Measurements from ENCODE around the gene SLC38A1.
"Not testable (repeated sequence)": the region's sequence is repeated elsewhere in the genome, so short reads cannot be mapped to it uniquely, and the experiment has no call there.

SLC38A1 gene

GRCh38 chr12:46263140-46264016 lies 5.5 kb downstream of the SLC38A1 start:
- H3K4me3 ChIP-seq (ENCODE audit: low read length), result no peak overlapping the region
- no peaks in the 10 kb centered on the region for H3K27me3 ChIP-seq (ENCODE audit: control insufficient read depth, insufficient read depth, low read length)
- H3K9ac ChIP-seq (ENCODE audit: low read depth, low read length), result peak overlapping the region; percentile 34
- H3K9me3 ChIP-seq (replicated peaks; ENCODE audit: low read length), result no peaks in the 10 kb centered on the region
- peak overlapping the region; percentile 26 for H3K4me2 ChIP-seq (ENCODE audit: low read length)
- peaks cover 57% of the 10 kb centered on the region for H3K4me1 ChIP-seq (ENCODE audit: control insufficient read depth, insufficient read depth, low read length)
- no peaks in the 10 kb centered on the region for H3K36me3 ChIP-seq (ENCODE audit: insufficient read depth, low read length)

GRCh38 chr12:46261646-46262045 lies 7.2 kb downstream of the SLC38A1 start:
- Histone ChIP-seq H3K9ac (ENCODE audit: low read depth, low read length) (no peak overlapping the region), H3K4me3 (ENCODE audit: low read length) (no peak overlapping the region), H3K27me3 (ENCODE audit: control insufficient read depth, insufficient read depth, low read length) (no peaks in the 10 kb centered on the region), H3K9me3 (replicated peaks; ENCODE audit: low read length) (no peaks in the 10 kb centered on the region), H3K36me3 (ENCODE audit: insufficient read depth, low read length) (no peaks in the 10 kb centered on the region), H3K4me1 (ENCODE audit: control insufficient read depth, insufficient read depth, low read length) (peaks cover 54% of the 10 kb centered on the region), H3K4me2 (ENCODE audit: low read length) (no peak overlapping the region)

- Histone ChIP-seq H3K27me3 (ENCODE audit: control insufficient read depth, insufficient read depth, low read length) (no peaks in the 10 kb centered on the region), H3K9ac (ENCODE audit: low read depth, low read length) (no peak overlapping the region), H3K4me3 (ENCODE audit: low read length) (no peak overlapping the region), H3K36me3 (ENCODE audit: insufficient read depth, low read length) (no peaks in the 10 kb centered on the region), H3K4me2 (ENCODE audit: low read length) (peak overlapping the region; percentile 26), H3K4me1 (ENCODE audit: control insufficient read depth, insufficient read depth, low read length) (peaks cover 48% of the 10 kb centered on the region), H3K9me3 (replicated peaks; ENCODE audit: low read length) (no peaks in the 10 kb centered on the region)
Observed at GRCh38 chr12:46260913-46261476, 7.8 kb downstream of the SLC38A1 start.

- Histone ChIP-seq H3K9ac (ENCODE audit: low read depth, low read length) (no peak overlapping the region), H3K36me3 (ENCODE audit: insufficient read depth, low read length) (no peaks in the 10 kb centered on the region), H3K9me3 (replicated peaks; ENCODE audit: low read length) (no peaks in the 10 kb centered on the region), H3K27me3 (ENCODE audit: control insufficient read depth, insufficient read depth, low read length) (no peaks in the 10 kb centered on the region), H3K4me1 (ENCODE audit: control insufficient read depth, insufficient read depth, low read length) (peaks cover 41% of the 10 kb centered on the region), H3K4me3 (ENCODE audit: low read length) (no peak overlapping the region), H3K4me2 (ENCODE audit: low read length) (peak overlapping the region; percentile 26)
Observed at GRCh38 chr12:46260124-46260912, 8.5 kb downstream of the SLC38A1 start.

GRCh38 chr12:46259713-46260112 lies 9.1 kb downstream of the SLC38A1 start:
- Histone ChIP-seq H3K4me2 (ENCODE audit: low read length) (peak overlapping the region; percentile 16), H3K27me3 (ENCODE audit: control insufficient read depth, insufficient read depth, low read length) (no peaks in the 10 kb centered on the region), H3K4me3 (ENCODE audit: low read length) (no peak overlapping the region), H3K4me1 (ENCODE audit: control insufficient read depth, insufficient read depth, low read length) (peaks cover 35% of the 10 kb centered on the region), H3K9ac (ENCODE audit: low read depth, low read length) (no peak overlapping the region), H3K9me3 (replicated peaks; ENCODE audit: low read length) (no peaks in the 10 kb centered on the region), H3K36me3 (ENCODE audit: insufficient read depth, low read length) (no peaks in the 10 kb centered on the region)

GRCh38 chr12:46259071-46259470 lies 9.8 kb downstream of the SLC38A1 start:
- H3K36me3 ChIP-seq (ENCODE audit: insufficient read depth, low read length), result peaks cover 4% of the 10 kb centered on the region
- no peak overlapping the region for H3K9ac ChIP-seq (ENCODE audit: low read depth, low read length)
- peaks cover 28% of the 10 kb centered on the region for H3K4me1 ChIP-seq (ENCODE audit: control insufficient read depth, insufficient read depth, low read length)
- H3K27me3 ChIP-seq (ENCODE audit: control insufficient read depth, insufficient read depth, low read length), result no peaks in the 10 kb centered on the region
- no peaks in the 10 kb centered on the region for H3K9me3 ChIP-seq (replicated peaks; ENCODE audit: low read length)
- no peak overlapping the region for H3K4me3 ChIP-seq (ENCODE audit: low read length)
- H3K4me2 ChIP-seq (ENCODE audit: low read length), result no peak overlapping the region

- Histone ChIP-seq H3K9me3 (replicated peaks; ENCODE audit: low read length) (no peaks in the 10 kb centered on the region), H3K4me2 (ENCODE audit: low read length) (no peak overlapping the region), H3K36me3 (ENCODE audit: insufficient read depth, low read length) (peaks cover 10% of the 10 kb centered on the region), H3K9ac (ENCODE audit: low read depth, low read length) (no peak overlapping the region), H3K4me1 (ENCODE audit: control insufficient read depth, insufficient read depth, low read length) (peaks cover 21% of the 10 kb centered on the region), H3K27me3 (ENCODE audit: control insufficient read depth, insufficient read depth, low read length) (no peaks in the 10 kb centered on the region), H3K4me3 (ENCODE audit: low read length) (no peak overlapping the region)
Observed at GRCh38 chr12:46258129-46258528, 10.7 kb downstream of the SLC38A1 start.

- Histone ChIP-seq H3K9me3 (replicated peaks; ENCODE audit: low read length) (no peaks in the 10 kb centered on the region), H3K4me3 (ENCODE audit: low read length) (no peak overlapping the region), H3K27me3 (ENCODE audit: control insufficient read depth, insufficient read depth, low read length) (no peaks in the 10 kb centered on the region), H3K4me1 (ENCODE audit: control insufficient read depth, insufficient read depth, low read length) (peaks cover 21% of the 10 kb centered on the region), H3K4me2 (ENCODE audit: low read length) (no peak overlapping the region), H3K36me3 (ENCODE audit: insufficient read depth, low read length) (peaks cover 10% of the 10 kb centered on the region), H3K9ac (ENCODE audit: low read depth, low read length) (no peak overlapping the region)
Observed at GRCh38 chr12:46256942-46257341, 11.9 kb downstream of the SLC38A1 start.

GRCh38 chr12:46253544-46254162 lies 15.2 kb downstream of the SLC38A1 start:
- H3K27me3 ChIP-seq (ENCODE audit: control insufficient read depth, insufficient read depth, low read length), result no peaks in the 10 kb centered on the region
- H3K4me2 ChIP-seq (ENCODE audit: low read length), result no peak overlapping the region
- H3K4me1 ChIP-seq (ENCODE audit: control insufficient read depth, insufficient read depth, low read length), result no peaks in the 10 kb centered on the region
- H3K9ac ChIP-seq (ENCODE audit: low read depth, low read length), result no peak overlapping the region
- H3K9me3 ChIP-seq (replicated peaks; ENCODE audit: low read length), result no peaks in the 10 kb centered on the region
- H3K36me3 ChIP-seq (ENCODE audit: insufficient read depth, low read length), result peaks cover 10% of the 10 kb centered on the region
- no peak overlapping the region for H3K4me3 ChIP-seq (ENCODE audit: low read length)

- H3K4me2 ChIP-seq (ENCODE audit: low read length); H3K9me3 ChIP-seq (replicated peaks; ENCODE audit: low read length); H3K36me3 ChIP-seq (ENCODE audit: insufficient read depth, low read length); H3K4me1 ChIP-seq (ENCODE audit: control insufficient read depth, insufficient read depth, low read length); H3K27me3 ChIP-seq (ENCODE audit: control insufficient read depth, insufficient read depth, low read length); H3K4me3 ChIP-seq (ENCODE audit: low read length); H3K9ac ChIP-seq (ENCODE audit: low read depth, low read length): not testable (repeated sequence)
Observed at GRCh38 chr12:46251994-46252393, 16.8 kb downstream of the SLC38A1 start.

GRCh38 chr12:46249960-46250359 lies 18.9 kb downstream of the SLC38A1 start:
- not testable (repeated sequence) for H3K9me3 ChIP-seq (replicated peaks; ENCODE audit: low read length); H3K27me3 ChIP-seq (ENCODE audit: control insufficient read depth, insufficient read depth, low read length); H3K9ac ChIP-seq (ENCODE audit: low read depth, low read length); H3K4me2 ChIP-seq (ENCODE audit: low read length); H3K4me3 ChIP-seq (ENCODE audit: low read length); H3K4me1 ChIP-seq (ENCODE audit: control insufficient read depth, insufficient read depth, low read length)
- H3K36me3 ChIP-seq (ENCODE audit: insufficient read depth, low read length), result peaks cover 17% of the 10 kb centered on the region
